ENCODE data around the gene RAD51B. TPM values are rescaled to one million over a fixed set of nuclear protein-coding genes. Genes with fewer than 3 reads are reported as not detected.

Gene RAD51B
- total RNA-seq, 2 donors from 2014 or later, result 9.3 to 12.1 TPM

DNA sequence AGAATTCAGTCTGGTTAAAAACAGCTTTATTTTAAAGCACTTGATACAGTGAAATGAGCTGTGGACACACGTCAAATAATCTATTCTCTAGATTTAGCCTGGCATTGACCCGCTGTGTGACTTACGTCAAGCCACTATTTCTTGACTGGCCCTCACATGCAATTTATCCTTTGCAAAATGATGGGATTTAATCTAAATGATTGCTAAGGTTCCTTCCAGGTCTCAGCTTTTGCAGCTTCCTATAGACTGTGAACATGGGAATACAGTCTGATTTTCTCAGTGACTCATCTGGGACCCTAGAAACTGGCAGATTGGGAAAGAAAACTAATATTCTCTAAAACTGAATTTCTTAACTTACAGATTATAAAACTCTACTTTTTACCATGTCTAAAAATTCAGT lies 409.1 kb downstream of the RAD51B start:
- TF ChIP-seq, protein P1, sequence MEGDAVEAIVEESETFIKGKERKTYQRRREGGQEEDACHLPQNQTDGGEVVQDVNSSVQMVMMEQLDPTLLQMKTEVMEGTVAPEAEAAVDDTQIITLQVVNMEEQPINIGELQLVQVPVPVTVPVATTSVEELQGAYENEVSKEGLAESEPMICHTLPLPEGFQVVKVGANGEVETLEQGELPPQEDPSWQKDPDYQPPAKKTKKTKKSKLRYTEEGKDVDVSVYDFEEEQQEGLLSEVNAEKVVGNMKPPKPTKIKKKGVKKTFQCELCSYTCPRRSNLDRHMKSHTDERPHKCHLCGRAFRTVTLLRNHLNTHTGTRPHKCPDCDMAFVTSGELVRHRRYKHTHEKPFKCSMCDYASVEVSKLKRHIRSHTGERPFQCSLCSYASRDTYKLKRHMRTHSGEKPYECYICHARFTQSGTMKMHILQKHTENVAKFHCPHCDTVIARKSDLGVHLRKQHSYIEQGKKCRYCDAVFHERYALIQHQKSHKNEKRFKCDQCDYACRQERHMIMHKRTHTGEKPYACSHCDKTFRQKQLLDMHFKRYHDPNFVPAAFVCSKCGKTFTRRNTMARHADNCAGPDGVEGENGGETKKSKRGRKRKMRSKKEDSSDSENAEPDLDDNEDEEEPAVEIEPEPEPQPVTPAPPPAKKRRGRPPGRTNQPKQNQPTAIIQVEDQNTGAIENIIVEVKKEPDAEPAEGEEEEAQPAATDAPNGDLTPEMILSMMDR (IDR thresholded peaks at IDR 0.05), result no peak
- DNase-seq (ENCODE audit: low spot score), result no peak
- H3K36me3 ChIP-seq, result no peaks in the 10 kb centered on the region
- H3K27me3 ChIP-seq (replicated peaks; ENCODE audit: insufficient read depth), result no peaks in the 10 kb centered on the region
- no peak for ATAC-seq (ENCODE audit: insufficient number of reproducible peaks, low FRiP score, low read depth)
- no peak overlapping the region for H3K27ac ChIP-seq
- no peak overlapping the region for H3K4me3 ChIP-seq
- H3K9me3 ChIP-seq, result no peaks in the 10 kb centered on the region
- peaks cover 14 to 32% of the 10 kb centered on the region in 2 donors for H3K4me1 ChIP-seq (ENCODE audit: control insufficient read depth in 1 of 2, low read depth in 2 of 2)

DNA sequence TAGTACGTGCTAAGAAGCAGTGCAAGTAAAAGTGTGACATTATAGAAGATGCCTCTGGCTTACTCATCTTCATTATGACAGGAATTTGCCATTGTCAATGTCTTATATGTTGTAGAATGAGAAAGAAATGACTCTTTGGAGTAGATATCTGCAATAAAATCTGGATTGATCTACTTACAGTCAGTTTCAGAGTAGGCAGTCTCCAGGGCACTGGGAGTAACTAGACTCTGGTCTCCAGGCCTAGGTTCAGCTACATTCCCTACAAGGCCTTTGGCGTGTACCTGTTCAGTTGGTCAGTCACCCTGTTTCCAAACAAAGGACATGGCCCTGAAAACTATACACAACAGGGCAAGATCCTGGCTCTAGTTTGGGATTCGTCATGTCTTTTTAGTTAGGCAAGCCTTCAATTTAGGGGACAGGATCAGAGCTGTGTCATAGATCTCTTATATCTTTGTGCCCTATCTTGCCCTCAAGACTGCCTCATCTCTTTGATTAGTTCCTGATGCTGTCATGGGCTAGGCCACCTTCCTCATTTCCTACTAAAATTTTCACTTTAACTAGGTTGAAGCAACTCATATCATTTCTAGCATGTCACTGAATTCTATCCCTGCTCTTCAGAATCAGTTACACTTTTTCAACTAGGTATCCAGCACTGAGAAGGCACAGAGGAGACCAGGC lies 410.0 kb downstream of the RAD51B start:
- Histone ChIP-seq H3K4me3 (no peak overlapping the region), H3K27ac (no peak overlapping the region), H3K27me3 (replicated peaks; ENCODE audit: insufficient read depth) (no peaks in the 10 kb centered on the region), H3K36me3 (no peaks in the 10 kb centered on the region), H3K9me3 (no peaks in the 10 kb centered on the region), H3K4me1 (ENCODE audit: control insufficient read depth in 1 of 2, low read depth in 2 of 2) (peaks cover 14 to 33% of the 10 kb centered on the region in 2 donors)
- no peak for ATAC-seq (ENCODE audit: insufficient number of reproducible peaks, low FRiP score, low read depth)
- no peak for DNase-seq (ENCODE audit: low spot score)
- TF ChIP-seq, protein P1 (IDR thresholded peaks at IDR 0.05), result no peak

DNA sequence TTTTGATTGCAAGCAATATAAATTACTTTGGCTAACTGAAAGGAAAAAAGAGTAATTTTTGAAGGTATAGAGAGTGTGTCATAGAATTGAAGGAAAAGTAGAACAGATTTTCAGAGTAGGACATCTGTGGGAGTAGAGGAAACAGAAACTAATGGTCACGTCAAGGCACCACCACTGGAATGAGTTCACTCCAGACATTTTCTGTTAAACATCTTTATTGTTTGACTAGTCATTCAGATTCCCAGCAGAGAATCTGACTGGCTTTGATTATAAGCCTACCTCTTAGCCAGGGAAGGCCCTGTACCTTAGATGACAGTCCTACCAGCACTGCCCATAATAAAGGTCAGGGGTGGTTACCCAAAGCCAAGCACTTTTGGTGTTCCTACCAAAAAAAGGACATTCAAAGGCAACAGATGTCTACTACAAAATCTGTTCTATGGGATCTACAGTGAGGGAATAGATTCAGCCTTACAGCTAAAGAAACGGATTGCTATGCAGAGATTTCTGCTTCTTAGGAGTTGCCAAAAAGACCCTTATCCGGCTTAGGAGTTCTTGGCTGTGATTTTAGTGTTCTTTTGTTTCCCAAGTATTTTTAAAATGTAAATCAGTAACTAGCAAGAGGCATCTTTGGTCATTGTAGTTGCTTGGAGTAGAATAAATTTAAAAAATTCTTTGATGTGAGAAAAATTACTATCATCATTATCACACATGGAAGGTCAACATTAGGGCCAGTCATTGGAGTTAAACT lies 410.8 kb downstream of the RAD51B start:
- Histone ChIP-seq H3K27ac (no peak overlapping the region), H3K9me3 (no peaks in the 10 kb centered on the region), H3K36me3 (no peaks in the 10 kb centered on the region), H3K4me3 (no peak overlapping the region), H3K4me1 (ENCODE audit: control insufficient read depth in 1 of 2, low read depth in 2 of 2) (peaks cover 14 to 33% of the 10 kb centered on the region in 2 donors), H3K27me3 (replicated peaks; ENCODE audit: insufficient read depth) (no peaks in the 10 kb centered on the region)
- ATAC-seq (ENCODE audit: insufficient number of reproducible peaks, low FRiP score, low read depth) (no peak), DNase-seq (ENCODE audit: low spot score) (no peak)
- TF ChIP-seq, protein P1 (IDR thresholded peaks at IDR 0.05), result no peak

DNA sequence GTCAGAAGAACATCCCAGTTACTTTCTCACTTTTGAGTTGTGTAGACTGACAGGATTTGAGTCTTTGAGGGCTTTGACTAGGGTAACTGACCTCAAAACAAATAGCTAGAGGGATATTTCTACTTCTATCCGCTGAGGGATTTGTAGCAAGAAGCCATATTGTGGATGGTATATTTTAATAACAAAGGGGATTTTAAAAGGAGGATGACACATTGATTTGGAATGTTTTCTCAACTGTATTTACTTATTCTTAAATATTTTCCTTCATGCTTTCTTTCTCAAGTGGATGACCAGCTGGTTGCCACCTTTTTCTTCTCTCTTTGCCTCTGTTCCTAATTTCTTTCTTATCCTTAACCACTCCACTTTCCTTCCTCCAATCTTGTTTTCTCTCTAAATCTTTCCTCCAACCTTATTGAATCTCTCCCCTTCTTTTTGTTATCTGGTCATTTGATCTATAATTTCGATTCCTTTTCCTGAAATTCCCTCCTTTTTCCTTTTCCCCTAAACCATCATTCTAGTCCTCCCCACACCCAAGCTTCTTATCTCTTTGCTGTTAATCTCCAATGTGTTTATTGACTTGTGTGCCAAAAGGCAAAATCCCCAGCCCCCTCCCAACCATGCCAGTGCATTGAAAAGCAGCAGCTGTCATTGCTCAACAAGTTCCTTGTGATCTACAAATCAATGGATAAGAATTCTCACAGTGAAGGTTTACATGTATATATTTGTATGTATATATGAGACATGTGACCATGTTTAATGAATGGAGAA lies 411.6 kb downstream of the RAD51B start:
- DNase-seq (ENCODE audit: low spot score) (no peak), ATAC-seq (ENCODE audit: insufficient number of reproducible peaks, low FRiP score, low read depth) (no peak)
- Histone ChIP-seq H3K4me3 (no peak overlapping the region), H3K4me1 (ENCODE audit: control insufficient read depth in 1 of 2, low read depth in 2 of 2) (peaks cover 14 to 33% of the 10 kb centered on the region in 2 donors), H3K9me3 (no peaks in the 10 kb centered on the region), H3K27me3 (replicated peaks; ENCODE audit: insufficient read depth) (no peaks in the 10 kb centered on the region), H3K36me3 (no peaks in the 10 kb centered on the region), H3K27ac (peak overlapping the region; percentile 57 to 76)
- TF ChIP-seq, protein P1 (IDR thresholded peaks at IDR 0.05), result no peak

DNA sequence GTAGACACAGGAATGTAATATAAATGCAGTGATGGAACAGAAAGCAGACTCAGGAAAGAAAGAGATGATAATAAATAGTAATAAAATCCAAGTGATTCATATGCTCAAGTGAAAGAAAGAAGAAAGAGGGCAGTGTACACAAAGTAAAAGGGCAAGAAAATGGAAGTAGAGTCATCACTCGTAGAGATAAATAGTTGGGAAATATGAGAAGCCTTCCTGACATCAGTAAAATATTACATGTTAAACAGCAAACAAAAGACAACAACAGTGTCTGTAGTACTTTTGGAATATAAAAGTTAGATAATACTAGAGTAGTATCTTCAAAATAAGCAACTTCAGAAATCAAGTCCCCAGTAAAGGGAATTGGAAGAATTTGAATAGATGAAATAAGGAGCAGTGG lies 412.3 kb downstream of the RAD51B start:
- no peaks in the 10 kb centered on the region for H3K9me3 ChIP-seq
- DNase-seq (ENCODE audit: low spot score), result no peak
- peak overlapping the region; percentile 57 to 76 for H3K27ac ChIP-seq
- H3K27me3 ChIP-seq (replicated peaks; ENCODE audit: insufficient read depth), result no peaks in the 10 kb centered on the region
- no peaks in the 10 kb centered on the region for H3K36me3 ChIP-seq
- H3K4me3 ChIP-seq, result no peak overlapping the region
- no peak for ATAC-seq (ENCODE audit: insufficient number of reproducible peaks, low FRiP score, low read depth)
- peaks cover 14 to 33% of the 10 kb centered on the region in 2 donors for H3K4me1 ChIP-seq (ENCODE audit: control insufficient read depth in 1 of 2, low read depth in 2 of 2)
- TF ChIP-seq, protein P1 (IDR thresholded peaks at IDR 0.05), result no peak

Measured in thoracic aorta (tissue), 2 donors.